ENCODE results near the gene ANKRD39.

The ANKRD39 gene

DNA sequence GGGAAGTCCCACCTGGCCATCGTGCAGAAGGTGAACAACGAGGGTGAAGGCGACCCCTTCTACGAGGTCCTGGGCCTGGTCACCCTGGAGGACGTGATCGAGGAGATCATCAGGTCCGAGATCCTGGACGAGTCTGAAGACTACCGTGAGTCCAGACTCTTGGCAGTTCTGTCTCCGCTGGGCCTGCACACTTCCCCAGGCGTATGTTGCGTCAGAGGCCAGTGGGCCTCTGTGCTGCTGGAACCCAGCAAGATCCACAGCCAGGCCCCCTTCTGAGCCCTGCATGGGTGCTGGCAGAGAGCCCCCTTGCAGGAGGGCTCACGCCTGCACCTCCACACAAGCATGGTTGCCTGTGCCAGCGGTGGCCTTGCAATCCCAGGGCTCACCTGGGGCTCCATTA lies 32.8 kb downstream of the ANKRD39 start:
- DNase-seq, result no peak

DNA sequence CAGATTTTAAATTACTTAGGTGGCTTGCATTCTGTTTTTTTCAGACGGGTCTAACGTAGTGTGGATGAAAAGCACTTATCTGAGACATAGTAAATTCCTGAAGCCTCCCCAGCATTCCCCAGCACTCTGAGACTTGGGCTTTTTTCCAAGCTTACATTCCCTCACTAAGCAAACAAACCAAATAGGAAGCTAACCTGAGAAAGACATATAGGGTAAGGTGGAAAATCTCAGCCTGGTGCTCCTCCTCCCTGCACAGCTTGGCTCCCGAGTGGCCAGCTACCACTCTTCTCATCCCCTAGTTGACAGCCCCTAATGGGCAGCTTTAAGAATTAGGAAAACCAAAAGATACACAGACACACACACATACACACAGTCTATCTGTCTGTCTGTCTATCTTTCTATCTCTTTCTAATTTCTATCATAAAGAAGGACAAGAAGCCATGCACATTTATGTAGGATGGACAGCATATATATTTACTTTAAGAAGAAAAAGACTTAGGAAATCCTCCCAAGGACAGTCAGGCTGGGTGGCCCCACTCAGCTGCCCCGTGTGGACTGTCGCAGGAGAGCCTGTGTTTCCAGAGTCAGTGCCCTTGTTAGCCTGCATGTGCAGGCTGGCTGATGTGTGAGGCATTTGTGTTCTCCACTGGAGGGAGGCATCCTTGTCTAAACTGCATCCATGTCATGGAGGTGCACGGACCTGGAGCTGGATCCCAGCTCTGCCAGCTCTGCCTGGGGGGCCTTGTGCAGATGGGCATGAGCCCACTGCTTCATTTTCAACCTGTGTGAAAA lies 33.5 kb downstream of the ANKRD39 start:
- no peak for DNase-seq

DNA sequence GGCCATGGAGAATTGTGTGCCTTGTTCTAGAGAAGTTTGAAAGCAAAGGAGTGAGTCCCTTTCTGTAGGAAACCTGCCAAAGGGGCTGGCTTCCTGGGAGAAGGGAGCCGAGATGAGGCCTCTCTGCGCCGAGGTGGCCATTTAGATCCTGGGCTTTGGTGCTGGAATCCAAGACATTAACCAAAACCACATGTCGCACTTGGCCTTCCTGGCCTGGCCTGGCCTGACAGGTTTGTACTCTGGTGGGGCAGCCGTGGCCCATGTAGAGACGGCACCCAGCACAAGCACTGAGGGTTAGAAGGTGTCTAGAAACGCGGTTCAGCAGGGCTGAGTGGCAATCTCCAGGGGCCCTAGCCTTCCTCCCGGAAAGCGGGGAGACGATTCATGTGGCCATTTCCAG lies 34.6 kb downstream of the ANKRD39 start:
- no peak for DNase-seq

DNA sequence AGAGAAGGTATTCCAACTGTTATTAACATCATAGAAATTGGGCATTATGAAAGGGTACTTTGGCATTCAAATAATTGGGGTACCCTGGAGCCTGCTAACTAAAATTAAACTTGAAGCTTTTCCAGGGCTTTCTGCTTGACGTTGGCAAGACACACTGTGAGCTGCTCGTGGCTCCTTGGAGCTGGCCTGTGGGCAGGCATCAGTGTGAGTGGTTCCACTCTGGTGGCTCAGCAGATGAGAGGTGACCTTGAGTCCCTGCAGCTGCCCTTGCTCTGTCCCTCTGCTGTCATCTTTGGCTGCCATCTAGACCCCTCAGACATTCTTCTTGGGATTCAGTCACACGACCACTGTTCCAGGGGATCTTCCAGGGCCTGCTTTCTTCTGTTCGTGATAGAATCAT lies 35.0 kb downstream of the ANKRD39 start:
- no peak for DNase-seq

DNA sequence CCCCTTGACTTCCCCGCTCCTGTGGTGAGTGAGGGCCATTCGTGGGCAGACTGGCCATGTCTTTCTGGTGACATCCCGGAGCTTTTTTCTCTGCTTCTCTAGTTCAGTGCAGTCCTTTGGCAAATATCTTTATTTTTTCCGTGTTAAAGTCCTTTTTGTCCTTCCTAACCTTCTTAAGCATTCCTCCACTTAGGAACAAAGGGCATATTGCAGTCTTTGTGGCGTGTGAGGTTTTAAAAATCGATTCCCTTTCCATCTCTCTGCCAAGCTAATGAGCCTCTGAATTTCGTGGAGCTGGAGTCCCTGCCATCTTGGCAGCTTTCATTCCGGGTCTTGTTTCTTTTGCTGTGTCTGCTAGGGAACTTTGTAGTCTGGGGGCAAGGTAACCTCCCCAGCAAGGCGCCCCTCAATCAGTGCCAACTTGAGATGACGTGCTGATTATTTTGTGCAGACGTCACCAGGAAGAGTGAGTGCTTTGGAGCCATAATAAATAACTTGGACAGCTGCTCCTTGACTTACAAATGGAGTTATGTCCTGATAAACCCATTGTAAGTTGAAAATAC lies 36.6 kb downstream of the ANKRD39 start:
- DNase-seq, result no peak

DNA sequence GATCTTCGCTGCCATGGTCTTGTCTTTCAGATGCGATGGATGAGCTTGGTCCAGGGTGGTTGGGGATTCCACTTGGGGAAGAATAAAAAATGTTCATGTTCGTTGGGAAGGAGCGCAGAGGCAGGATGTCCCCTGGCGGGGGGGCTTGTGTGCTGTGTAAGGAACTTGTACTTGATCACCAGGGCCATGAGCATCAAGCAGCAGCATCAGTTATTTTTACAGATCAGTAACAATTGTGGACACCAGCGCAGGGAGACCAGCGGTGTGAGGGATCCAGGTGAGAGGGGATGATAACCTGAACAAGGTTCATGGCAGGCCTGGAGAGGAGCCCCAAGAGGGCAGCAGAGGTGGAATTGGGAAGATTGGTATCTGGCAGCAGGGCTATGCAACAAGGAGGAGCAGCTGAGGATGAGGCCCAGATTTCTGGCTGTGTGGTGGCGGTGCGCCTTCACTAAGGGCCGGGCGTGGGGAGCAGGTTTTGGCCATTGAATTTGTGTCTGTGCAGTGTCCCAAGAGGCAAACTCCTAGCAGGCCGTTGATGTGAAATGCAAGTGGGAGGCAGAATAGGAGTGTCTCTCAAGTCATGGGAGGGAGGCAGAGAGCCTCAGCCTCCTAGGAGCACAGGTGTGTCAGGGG lies 37.8 kb downstream of the ANKRD39 start:
- no peak for DNase-seq

DNA sequence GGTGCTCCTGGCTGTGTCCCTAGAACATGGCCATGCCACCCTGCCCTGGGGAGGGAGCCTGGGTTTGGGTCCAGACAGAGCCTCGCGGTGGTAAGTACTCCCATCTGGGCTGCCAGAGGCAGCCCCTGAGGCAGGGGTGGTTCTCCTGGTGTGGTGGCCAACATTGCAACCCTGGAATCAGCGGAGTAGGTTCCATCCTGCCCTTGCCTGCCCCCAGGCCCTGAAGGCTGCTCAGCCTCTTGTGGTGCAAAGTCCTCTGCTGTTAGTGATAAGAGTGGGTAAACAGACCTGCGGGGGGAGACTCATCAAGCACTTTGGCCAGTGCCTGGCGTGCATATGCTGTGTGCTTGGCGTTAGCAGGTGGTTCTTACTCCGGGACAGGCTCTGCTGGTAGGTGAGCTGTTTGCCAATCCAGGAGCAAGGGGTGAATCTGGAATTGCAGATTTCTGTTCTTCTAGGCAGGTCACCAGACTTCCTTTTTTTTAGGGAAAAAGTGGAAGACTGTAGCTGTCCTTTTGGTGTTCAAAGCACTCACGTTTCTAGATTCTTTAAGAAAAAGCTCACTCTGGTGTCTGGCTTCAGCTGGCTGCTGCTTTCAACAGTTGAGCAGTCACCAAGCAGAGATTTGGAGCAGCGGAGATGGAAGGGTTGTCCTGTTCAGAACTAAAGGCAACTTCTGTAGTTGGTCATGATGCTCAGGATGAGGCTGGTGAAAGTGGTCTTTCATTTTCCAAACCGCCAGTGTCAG lies 38.5 kb downstream of the ANKRD39 start:
- peak; percentile 44 for DNase-seq

DNA sequence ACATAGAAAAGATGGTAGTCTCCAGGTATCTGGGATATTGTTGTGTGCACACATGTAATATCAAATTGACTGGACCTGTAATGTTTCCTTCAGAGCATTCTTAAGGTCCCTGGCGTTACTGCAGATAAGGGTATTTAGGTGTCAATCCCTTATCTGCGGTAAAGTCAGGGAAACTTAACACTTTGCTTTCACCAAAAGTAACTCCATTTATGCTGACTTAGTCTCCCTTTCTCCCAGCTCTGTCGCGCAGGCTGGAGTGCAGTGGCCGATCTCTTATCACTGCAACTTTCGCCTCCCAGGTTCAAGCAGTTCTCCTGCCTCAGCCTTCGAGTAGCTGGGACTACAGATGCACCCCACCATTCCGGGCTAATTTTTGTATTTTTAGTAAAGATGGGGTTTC lies 39.9 kb downstream of the ANKRD39 start:
- DNase-seq, result no peak

DNA sequence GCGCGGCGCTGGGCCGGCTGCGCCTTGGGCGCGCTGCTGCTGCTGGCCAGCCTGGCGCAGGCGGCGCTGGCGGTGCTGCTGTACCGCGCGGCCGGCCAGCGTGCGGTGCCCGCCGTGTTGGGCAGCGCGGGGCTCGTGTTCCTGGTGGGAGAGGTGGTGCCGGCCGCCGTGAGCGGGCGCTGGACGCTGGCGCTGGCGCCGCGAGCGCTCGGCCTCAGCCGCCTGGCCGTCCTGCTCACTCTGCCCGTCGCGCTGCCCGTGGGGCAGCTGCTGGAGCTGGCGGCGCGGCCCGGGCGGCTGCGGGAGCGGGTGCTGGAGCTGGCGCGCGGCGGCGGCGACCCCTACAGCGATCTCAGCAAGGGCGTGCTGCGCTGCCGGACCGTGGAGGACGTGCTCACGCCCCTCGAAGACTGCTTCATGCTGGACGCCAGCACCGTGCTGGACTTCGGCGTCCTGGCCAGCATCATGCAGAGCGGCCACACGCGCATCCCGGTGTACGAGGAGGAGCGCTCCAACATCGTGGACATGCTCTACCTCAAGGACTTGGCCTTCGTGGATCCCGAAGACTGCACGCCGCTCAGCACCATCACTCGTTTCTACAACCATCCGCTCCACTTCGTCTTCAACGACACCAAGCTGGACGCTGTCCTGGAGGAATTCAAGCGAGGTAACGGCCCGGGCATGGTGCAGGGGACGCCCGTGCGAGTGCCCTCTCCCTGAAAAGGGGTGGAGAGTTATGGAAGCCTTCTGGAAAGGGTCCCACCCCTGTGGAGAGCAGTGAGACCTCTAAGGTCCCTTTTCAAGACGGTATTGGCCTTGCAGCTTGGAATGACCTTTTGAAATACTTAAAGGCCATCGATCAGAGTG lies 40.7 kb downstream of the ANKRD39 start:
- no peak for DNase-seq

DNA sequence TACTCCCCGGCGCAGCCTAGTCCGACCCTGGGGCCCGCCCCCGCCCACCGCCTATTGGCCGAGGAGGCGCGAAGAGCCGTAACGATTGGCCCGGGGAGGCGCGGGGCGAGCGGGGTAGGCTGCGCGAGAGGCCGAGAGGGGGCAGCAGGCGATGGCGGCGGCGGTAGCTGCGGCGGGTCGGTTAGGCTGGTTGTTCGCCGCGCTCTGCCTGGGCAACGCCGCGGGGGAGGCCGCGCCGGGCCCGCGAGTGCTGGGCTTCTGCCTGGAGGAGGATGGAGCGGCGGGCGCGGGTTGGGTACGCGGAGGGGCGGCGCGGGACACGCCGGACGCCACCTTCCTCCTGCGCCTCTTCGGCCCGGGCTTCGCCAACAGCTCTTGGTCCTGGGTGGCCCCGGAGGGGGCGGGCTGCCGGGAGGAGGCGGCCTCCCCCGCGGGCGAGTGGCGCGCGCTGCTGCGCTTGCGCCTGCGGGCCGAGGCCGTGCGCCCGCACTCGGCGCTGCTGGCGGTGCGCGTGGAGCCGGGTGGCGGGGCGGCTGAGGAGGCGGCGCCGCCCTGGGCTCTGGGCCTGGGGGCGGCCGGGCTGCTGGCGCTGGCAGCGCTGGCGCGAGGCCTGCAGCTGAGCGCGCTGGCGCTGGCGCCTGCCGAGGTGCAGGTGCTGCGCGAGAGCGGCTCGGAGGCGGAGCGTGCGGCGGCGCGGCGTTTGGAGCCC lies 41.5 kb downstream of the ANKRD39 start, which contains the start of gene CNNM3:
CNNM3 (plus strand) TSS at position 142 of the 709 bp plus-strand sequence; CDS start at position 152, 10 bp downstream.
- peak; percentile 87 for DNase-seq

DNA sequence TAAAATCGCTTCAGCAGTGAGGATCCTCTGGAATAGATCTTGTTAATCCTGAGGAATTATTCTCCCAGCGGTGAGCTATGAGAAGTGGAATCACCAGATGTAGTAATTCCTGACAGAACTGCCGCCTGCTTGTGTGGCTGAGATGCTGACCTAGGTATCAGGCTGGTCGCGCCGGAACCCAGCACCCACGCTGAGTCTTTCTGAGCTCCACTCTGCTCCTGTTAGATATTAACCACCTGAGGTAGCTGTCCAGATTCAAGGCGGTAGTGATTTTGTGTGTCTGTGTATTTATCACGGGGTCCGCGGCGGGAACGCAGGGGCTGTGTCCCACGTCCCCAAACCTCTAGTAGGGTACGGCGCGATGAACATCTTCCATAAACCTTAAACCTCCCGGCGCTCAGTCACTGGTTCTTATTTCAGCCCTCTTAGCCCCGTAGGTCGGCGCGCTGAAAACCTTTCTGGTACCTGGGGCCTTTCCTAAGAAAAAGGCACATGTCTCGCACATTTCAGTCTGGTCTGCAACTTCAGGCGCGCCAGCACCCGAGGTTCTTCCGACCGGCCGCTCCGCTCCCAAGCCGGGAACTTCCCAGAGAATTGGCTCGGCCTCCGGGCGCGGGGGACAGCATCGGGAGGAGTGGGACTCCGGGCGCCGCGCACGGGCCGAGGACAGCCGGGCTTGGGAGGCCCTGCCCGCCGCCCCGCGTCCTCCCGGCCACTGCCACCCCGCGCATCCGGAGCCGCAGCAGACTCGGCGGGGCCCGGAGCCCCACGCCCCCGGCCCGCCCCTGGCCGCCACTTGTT lies 42.3 kb downstream of the ANKRD39 start:
- DNase-seq, result no peak

DNA sequence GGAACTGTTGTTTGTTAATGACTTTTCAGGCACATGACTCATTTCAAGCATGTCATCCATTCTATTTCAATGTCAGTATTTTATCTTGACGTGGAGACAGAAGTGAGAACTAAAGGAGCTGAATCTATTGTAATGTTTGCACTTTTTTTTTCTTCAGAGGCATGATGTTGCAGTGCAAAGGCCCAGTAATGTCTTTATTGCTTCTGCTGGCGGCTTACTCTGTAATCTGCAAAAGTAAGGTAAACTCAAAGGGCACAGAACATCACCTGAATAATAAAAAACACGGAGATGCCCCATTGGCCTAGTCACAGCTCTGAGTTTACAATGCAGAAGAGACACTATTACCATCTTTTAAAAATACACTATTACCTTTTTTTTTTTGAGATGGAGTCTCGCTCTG lies 44.2 kb downstream of the ANKRD39 start:
- no peak for DNase-seq

DNA sequence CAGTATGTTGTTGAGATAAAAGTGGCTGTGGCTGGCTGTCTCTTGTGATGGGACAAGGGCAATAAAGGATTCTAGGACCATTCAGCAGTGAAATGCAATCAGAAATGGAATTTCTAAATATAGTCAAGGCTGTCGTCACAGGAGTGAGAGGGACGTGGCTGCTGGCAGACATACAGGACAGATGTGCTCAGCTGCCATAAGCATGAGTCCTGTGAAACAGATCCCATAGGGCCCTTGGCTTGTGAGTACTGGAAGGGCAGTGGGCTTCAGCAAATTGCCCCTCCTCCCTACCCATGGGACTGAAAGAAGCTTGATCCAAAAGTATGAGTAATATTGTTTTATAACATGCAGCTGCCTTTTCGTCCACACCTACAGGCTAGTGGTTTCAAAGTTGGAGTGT lies 45.9 kb downstream of the ANKRD39 start:
- no peak for DNase-seq

DNA sequence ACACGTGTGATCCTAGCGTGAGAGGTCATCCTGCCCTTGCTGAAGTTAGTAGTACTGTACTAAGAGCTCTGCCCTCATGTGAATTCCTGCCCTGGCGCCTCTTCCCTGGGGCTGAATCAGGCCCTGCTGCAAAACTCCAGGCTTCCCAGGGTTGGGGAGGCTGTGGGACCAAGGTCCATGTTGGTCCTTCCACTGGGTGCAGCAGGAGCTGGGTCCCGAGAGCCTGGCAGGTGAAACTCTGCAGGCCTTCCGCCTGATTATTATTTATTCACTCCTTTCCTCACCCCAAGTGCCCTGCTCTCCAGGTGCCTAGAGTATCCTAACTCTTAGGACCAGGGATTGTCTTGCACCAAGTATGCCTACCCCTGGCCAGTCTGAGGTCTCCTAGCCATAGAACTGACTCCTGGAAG lies 47.0 kb downstream of the ANKRD39 start:
- DNase-seq, result no peak

DNA sequence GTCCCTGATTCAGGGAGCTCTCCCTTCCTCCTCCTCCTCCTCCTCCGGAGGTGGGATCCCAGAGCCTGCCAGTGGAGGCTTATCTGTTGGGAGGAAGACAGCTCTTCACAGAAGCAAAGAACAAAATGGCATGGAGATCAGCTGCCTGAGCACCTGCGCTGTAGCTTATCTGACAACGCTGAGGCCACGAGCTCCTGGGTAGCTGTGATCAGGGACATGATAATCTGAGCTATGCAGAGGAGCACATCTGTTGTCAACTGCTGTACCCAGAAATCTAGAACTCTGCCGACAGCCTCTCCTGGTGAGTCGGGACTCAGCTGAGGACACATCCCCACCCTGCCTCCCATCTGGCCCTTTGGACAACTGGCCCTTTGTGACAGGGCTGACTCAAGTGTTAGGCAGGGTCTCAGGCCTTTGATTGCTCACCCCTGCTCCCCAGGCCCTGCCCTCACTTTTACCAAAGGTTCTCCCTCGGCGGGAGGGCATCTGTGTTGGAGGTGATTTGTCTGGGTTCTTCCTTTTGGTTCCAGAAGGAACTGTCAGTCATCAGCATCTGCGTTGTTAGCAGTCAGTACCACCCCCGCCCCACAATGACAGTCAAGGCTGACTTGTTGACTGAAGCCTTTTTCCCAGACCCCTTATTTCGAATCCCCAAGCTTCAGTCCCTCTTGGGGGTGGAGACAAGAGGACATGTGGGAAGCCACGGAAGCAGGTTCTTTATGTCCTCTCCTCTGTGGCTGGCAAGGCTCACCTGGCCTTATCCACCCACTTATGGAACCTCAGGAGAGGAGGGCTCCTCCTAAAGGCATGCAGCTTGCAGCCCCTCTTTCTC lies 47.6 kb downstream of the ANKRD39 start:
- no peak for DNase-seq

DNA sequence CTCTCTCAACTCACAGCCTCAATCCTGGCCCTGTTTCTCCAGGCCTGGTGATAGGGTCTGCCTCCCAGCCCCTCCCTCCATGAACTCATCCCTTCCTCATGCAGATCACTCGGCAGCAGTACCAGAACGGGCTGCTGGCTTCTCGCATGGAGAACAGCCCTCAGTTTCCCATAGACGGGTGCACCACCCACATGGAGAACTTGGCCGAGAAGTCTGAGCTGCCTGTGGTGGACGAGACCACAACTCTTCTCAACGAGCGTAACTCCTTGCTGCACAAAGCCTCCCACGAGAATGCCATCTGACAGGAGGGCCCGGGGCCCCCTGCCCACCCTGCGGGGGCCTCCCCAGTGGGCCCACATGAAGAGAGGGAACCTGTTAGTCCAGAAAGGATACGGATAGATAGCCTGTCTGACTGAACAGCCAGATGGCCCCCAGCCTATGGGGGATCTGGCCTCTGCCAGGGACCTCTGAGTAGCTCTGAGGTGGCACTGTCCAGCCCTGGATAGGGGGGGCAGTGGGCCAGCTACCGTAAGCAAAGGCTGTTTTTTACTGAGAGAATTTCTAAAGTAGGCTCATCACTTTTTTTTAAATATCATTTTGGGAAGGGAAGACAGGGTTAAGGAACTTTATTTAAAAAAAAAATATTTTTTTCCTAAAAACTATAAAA lies 48.5 kb downstream of the ANKRD39 start:
- DNase-seq, result no peak

DNA sequence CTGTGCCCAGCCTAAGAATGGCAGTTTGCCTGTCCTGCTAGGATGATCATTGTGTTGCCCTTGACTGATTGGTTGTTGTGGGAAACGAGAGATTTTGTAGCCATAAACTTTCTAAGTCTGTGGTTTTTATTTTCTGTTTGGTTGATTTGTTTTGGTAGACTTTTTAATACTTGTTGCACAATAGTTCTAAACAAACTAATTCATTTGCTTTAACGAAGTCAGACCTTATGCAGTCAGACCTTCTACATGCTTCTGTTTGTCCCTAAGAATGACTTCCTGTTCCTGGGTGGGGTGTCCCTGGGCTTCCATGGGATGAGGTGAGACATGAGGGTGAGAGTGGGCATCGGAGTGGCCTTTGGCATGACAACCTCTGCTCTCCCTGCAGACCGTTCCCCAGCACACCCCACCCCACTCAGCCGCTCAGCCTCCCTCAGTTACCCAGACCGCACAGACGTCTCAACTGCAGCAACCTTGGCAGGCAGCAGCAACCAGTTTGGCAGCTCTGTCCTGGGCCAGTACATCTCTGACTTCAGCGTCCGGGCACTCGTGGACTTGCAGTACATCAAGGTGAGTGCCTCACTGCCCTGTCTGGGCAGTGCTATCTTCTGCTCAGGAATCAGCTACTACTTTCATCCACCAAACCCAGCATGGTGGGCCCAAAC lies 49.5 kb downstream of the ANKRD39 start:
- no peak for DNase-seq

DNA sequence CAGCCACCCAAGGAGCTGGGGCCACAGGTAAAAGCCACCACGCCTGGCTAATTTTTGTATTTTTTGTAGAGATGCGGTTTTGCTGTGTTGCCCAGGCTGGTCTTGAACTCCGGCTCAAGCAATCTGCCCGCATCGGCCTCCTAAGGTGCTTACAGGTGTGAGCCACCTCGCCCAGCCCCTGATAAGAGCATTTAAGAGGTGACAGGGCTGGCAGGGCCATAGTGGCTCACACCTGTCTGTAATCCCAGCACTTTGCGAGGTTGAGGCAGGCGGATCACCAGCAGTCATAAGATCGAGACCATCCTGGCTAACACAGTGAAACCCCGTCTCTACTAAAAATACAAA lies 50.7 kb downstream of the ANKRD39 start:
- no peak for DNase-seq
